ENCODE data around the gene ZNF274.

- TF ChIP-seq CTCF (IDR thresholded peaks at IDR 0.05; ENCODE audit: low read depth, low read length) (no peak), EZH2phosphoT487 (IDR thresholded peaks at IDR 0.05; ENCODE audit: low read depth) (no peak)
Measured at GRCh38 chr19:58218899-58219298, 36.0 kb downstream of the ZNF274 start.

All from OCI-LY3 (cell line).